ENCODE results near the gene PPFIA3.

The PPFIA3 gene

GRCh38 chr19:49182848-49183375, 63.6 kb downstream of the PPFIA3 start:
- Histone ChIP-seq H3K27me3 (ENCODE audit: low read depth) (no peaks in the 10 kb centered on the region), H3K36me3 (replicated peaks) (peaks cover 11% of the 10 kb centered on the region), H3K9me3 (no peaks in the 10 kb centered on the region), H3K4me3 (no peak overlapping the region), H3K4me1 (no peaks in the 10 kb centered on the region)
- no peak for DNase-seq (ENCODE audit: low spot score in 2 of 2)
- in situ Hi-C loops (cut with MboI; ENCODE audit: low sequenced_read_pairs) = no loop called here

- Histone ChIP-seq H3K36me3 (replicated peaks) (peaks cover 30% of the 10 kb centered on the region), H3K4me3 (no peak overlapping the region), H3K4me1 (no peaks in the 10 kb centered on the region), H3K27me3 (ENCODE audit: low read depth) (no peaks in the 10 kb centered on the region), H3K9me3 (no peaks in the 10 kb centered on the region)
- DNase-seq (ENCODE audit: low spot score in 2 of 2) = no peak
- in situ Hi-C loops (cut with MboI; ENCODE audit: low sequenced_read_pairs) = no loop called here
Measured at GRCh38 chr19:49186108-49186507, 66.8 kb downstream of the PPFIA3 start.

- Histone ChIP-seq H3K9me3 (no peaks in the 10 kb centered on the region), H3K4me1 (no peaks in the 10 kb centered on the region), H3K27me3 (ENCODE audit: low read depth) (no peaks in the 10 kb centered on the region), H3K36me3 (replicated peaks) (peaks cover 19% of the 10 kb centered on the region), H3K4me3 (no peak overlapping the region)
- in situ Hi-C loops (cut with MboI; ENCODE audit: low sequenced_read_pairs) = no loop called here
- DNase-seq (ENCODE audit: low spot score in 2 of 2) = no peak
Measured at GRCh38 chr19:49188626-49189200, 69.4 kb downstream of the PPFIA3 start.

- no peaks in the 10 kb centered on the region for H3K27me3 ChIP-seq (ENCODE audit: low read depth)
- in situ Hi-C loops (cut with MboI; ENCODE audit: low sequenced_read_pairs) = no loop called here
- no peaks in the 10 kb centered on the region for H3K4me1 ChIP-seq
- no peaks in the 10 kb centered on the region for H3K9me3 ChIP-seq
- H3K4me3 ChIP-seq = no peak overlapping the region
- no peak for DNase-seq (ENCODE audit: low spot score in 2 of 2)
- H3K36me3 ChIP-seq (replicated peaks) = peaks cover 19% of the 10 kb centered on the region
Measured at GRCh38 chr19:49189259-49189658, 69.9 kb downstream of the PPFIA3 start.

- Histone ChIP-seq H3K4me3 (no peak overlapping the region), H3K9me3 (no peaks in the 10 kb centered on the region), H3K27me3 (ENCODE audit: low read depth) (no peaks in the 10 kb centered on the region), H3K36me3 (replicated peaks) (peaks cover 19% of the 10 kb centered on the region), H3K4me1 (no peaks in the 10 kb centered on the region)
- DNase-seq (ENCODE audit: low spot score in 2 of 2) = no peak
- in situ Hi-C loops (cut with MboI; ENCODE audit: low sequenced_read_pairs) = no loop called here
Measured at GRCh38 chr19:49190781-49191180, 71.4 kb downstream of the PPFIA3 start.

GRCh38 chr19:49193822-49194394, 74.6 kb downstream of the PPFIA3 start:
- Histone ChIP-seq H3K4me3 (no peak overlapping the region), H3K36me3 (replicated peaks) (peaks cover 16% of the 10 kb centered on the region), H3K9me3 (no peaks in the 10 kb centered on the region), H3K27me3 (ENCODE audit: low read depth) (no peaks in the 10 kb centered on the region), H3K4me1 (no peaks in the 10 kb centered on the region)
- in situ Hi-C loops (cut with MboI; ENCODE audit: low sequenced_read_pairs) = no loop called here
- DNase-seq (ENCODE audit: low spot score in 2 of 2) = no peak

GRCh38 chr19:49194408-49194807, 75.1 kb downstream of the PPFIA3 start:
- Histone ChIP-seq H3K4me1 (no peaks in the 10 kb centered on the region), H3K36me3 (replicated peaks) (peaks cover 12% of the 10 kb centered on the region), H3K9me3 (no peaks in the 10 kb centered on the region), H3K27me3 (ENCODE audit: low read depth) (no peaks in the 10 kb centered on the region), H3K4me3 (no peak overlapping the region)
- DNase-seq (ENCODE audit: low spot score in 2 of 2) = no peak
- in situ Hi-C loops (cut with MboI; ENCODE audit: low sequenced_read_pairs) = no loop called here

- no peaks in the 10 kb centered on the region for H3K9me3 ChIP-seq
- DNase-seq (ENCODE audit: low spot score in 2 of 2) = no peak
- H3K27me3 ChIP-seq (ENCODE audit: low read depth) = no peaks in the 10 kb centered on the region
- in situ Hi-C loops (cut with MboI; ENCODE audit: low sequenced_read_pairs) = no loop called here
- no peak overlapping the region for H3K4me3 ChIP-seq
- no peaks in the 10 kb centered on the region; the same call in 1 of the 2 replicates for H3K36me3 ChIP-seq (replicated peaks)
- H3K4me1 ChIP-seq = no peaks in the 10 kb centered on the region
Measured at GRCh38 chr19:49196527-49197240, 77.3 kb downstream of the PPFIA3 start.

GRCh38 chr19:49200238-49200862, 81.0 kb downstream of the PPFIA3 start:
- peak in 1 of 2 experiments; percentile 51 for DNase-seq (ENCODE audit: low spot score in 2 of 2)
- Histone ChIP-seq H3K36me3 (replicated peaks) (peaks cover 8% of the 10 kb centered on the region), H3K9me3 (no peaks in the 10 kb centered on the region), H3K4me3 (no peak overlapping the region), H3K4me1 (no peaks in the 10 kb centered on the region), H3K27me3 (ENCODE audit: low read depth) (no peaks in the 10 kb centered on the region)
- in situ Hi-C loops (cut with MboI; ENCODE audit: low sequenced_read_pairs) = no loop called here
